Kidney epithelial cell (primary cell): Measurements from ENCODE around the gene ASPA. TPM values are rescaled to one million over a fixed set of nuclear protein-coding genes. Genes with fewer than 3 reads are reported as not detected.
"Not testable (repeated sequence)": the region's sequence is repeated elsewhere in the genome, so short reads cannot be mapped to it uniquely, and the experiment has no call there.

Experiments
- DNase-seq: peaks from one replicate; pipeline ENCODE4 v3.0.0-alpha.2; 2010; ENCODE audit warnings: low read depth
- H3K27me3 ChIP-seq: 2 replicates; pipeline ENCODE4 v1.6.0; 2011; ENCODE audit warnings: low read length; ENCODE audit not compliant: control insufficient read depth, insufficient read depth
- H3K36me3 ChIP-seq: 2 replicates; pipeline ENCODE4 v1.5.1; 2011; ENCODE audit warnings: low read length; ENCODE audit not compliant: control insufficient read depth, insufficient read depth
- H3K4me3 ChIP-seq: 2 replicates; pipeline ENCODE4 v1.5.1; 2011; ENCODE audit warnings: low read depth, mild to moderate bottlenecking, control low read depth, low read length
- total RNA-seq: library from RNA; depleted of rRNA; stranded (reverse); fragments of >200 nt; gene quantifications from 2 replicates; pipeline ENCODE4 v1.2.3, GENCODE V29; 2015
- TF ChIP-seq, protein P1 (sequence below): IDR thresholded peaks from 2 replicates; pipeline ENCODE4 v1.5.1; 2011; ENCODE audit warnings: mild to moderate bottlenecking, moderate library complexity, low read length, control low read depth, inconsistent platforms; ENCODE audit not compliant: insufficient read depth, poor library complexity, severe bottlenecking

Gene ASPA
- total RNA-seq, 1 donor from 2014 or later, result not detected

DNA sequence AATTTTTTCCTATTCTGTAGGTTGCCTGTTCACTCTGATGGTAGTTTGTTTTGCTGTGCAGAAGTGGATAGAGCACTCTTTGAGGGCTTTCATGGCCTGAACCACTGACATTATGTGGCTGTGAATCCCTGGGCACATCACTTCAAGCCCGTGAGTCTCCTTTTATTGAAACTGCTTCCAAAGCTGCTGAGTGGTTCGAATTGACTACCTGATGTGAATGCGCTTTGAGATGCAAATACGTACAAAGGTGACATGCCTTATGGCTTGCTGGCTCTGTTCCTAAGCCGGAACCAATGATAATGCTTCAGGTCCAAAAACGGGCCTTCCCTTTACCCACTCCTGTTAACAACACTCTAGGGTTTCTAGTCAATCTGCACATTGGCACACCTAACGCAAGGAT, 34.3 kb downstream of the ASPA start:
- Histone ChIP-seq H3K4me3 (no peak overlapping the region), H3K36me3 (no peaks in the 10 kb centered on the region), H3K27me3 (no peaks in the 10 kb centered on the region)
- DNase-seq, result no peak
- TF ChIP-seq, protein P1, sequence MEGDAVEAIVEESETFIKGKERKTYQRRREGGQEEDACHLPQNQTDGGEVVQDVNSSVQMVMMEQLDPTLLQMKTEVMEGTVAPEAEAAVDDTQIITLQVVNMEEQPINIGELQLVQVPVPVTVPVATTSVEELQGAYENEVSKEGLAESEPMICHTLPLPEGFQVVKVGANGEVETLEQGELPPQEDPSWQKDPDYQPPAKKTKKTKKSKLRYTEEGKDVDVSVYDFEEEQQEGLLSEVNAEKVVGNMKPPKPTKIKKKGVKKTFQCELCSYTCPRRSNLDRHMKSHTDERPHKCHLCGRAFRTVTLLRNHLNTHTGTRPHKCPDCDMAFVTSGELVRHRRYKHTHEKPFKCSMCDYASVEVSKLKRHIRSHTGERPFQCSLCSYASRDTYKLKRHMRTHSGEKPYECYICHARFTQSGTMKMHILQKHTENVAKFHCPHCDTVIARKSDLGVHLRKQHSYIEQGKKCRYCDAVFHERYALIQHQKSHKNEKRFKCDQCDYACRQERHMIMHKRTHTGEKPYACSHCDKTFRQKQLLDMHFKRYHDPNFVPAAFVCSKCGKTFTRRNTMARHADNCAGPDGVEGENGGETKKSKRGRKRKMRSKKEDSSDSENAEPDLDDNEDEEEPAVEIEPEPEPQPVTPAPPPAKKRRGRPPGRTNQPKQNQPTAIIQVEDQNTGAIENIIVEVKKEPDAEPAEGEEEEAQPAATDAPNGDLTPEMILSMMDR, result no peak

GRCh38 chr17:3511852-3512504, 36.2 kb downstream of the ASPA start:
- no peaks in the 10 kb centered on the region for H3K27me3 ChIP-seq
- no peak overlapping the region for H3K4me3 ChIP-seq
- H3K36me3 ChIP-seq, result no peaks in the 10 kb centered on the region
- TF ChIP-seq, protein P1, result no peak
- DNase-seq, result no peak

GRCh38 chr17:3512505-3513171, 36.8 kb downstream of the ASPA start:
- TF ChIP-seq, protein P1, result no peak
- H3K4me3 ChIP-seq, result no peak overlapping the region

DNA sequence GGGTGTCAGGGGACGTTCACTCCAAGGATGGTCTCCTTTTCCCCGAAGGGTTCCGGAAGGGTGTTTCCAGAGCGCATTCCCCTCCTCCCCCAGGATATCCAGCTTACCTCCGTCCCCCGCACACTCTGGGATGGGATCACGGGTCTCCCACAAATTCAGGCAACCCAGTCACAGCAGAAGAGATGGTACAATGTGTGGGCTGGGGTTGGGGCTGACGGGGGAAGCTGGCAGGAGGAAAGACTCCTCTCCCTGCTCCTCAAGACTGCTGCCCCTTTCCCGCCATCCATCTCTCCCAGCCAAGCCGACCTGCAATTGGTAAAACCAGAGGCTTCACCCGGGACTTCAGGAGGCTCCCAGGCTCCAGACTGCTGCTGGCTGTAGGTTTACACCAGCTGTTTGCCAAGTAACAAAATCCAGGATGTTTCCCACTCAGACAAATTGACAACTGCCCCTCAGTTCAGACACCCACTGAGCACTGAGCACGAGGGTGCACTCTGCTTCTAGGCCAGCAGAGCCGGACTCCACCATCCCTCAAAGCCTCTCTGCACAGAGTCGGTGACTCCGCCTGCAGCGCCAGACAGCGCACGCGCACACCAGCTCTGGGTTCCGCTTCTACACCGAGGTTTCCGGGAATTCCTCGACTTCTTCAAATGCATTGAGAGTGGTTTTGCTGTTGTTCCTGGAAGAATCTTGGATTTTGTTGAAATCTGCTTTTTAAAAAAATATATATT, 37.7 kb downstream of the ASPA start:
- Histone ChIP-seq H3K27me3 (no peaks in the 10 kb centered on the region), H3K4me3 (no peak overlapping the region), H3K36me3 (no peaks in the 10 kb centered on the region)
- TF ChIP-seq, protein P1, result no peak
- no peak for DNase-seq

More at GRCh38 chr17:3512505-3513171, 36.8 kb downstream of the ASPA start:
- H3K36me3 ChIP-seq, result no peaks in the 10 kb centered on the region
- no peaks in the 10 kb centered on the region for H3K27me3 ChIP-seq
- DNase-seq, result no peak

DNA sequence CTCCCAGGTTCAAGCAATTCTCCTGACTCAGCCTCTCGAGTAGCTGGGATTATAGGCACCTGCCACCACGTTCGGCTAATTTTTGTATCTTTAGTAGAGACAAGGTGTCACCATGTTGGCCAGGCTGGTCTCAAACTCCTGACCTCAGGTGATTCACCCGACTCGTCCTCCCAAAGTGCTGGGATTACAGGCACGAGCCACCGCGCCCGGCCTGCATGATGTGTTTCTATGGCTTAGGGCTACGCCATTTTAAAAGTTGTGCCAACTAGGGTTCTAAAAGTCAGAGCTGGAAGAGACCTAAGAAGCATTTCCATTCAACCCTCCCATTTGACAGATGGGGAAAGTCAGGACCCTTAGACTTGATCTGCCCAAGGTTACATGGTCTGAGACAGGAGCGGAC, 38.4 kb downstream of the ASPA start:
- DNase-seq, H3K27me3 ChIP-seq, H3K4me3 ChIP-seq, H3K36me3 ChIP-seq: not testable (repeated sequence)

DNA sequence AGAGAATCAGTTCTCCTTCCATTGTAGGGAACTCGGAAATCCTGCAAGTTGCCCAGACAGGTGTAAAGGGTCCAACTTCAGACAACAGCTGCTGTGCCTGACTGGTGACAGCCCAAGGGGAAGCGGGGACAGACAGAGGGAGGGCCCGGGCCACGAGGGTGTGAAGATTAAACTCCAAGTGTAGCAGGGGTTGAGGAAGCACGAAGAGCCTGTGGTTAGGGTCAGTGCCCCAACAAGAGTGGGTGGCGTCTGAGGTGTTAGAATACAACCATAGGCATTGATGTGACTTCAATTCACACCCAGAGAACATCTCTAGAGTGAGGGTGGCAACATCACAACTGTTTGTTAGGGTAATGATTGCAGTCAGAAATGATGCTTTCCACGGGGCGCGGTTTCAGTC, 39.1 kb downstream of the ASPA start:
- Histone ChIP-seq H3K36me3 (no peaks in the 10 kb centered on the region), H3K27me3 (no peaks in the 10 kb centered on the region)
- TF ChIP-seq, protein P1, result no peak

GRCh38 chr17:3519472-3519871, 43.7 kb downstream of the ASPA start:
- not testable (repeated sequence) for H3K27me3 ChIP-seq

More for the DNA sequence above, 39.1 kb downstream of the ASPA start:
- H3K4me3 ChIP-seq, result no peak overlapping the region
- no peak for DNase-seq

More at GRCh38 chr17:3519472-3519871, 43.7 kb downstream of the ASPA start:
- H3K36me3 ChIP-seq, DNase-seq, H3K4me3 ChIP-seq: not testable (repeated sequence)
